Fibroblast of villous mesenchyme (primary cell): ENCODE results near the gene HRAS. TPM values are rescaled to one million over a fixed set of nuclear protein-coding genes. Genes with fewer than 3 reads are reported as not detected.

Source experiments
- DNase-seq: peaks from one replicate; pipeline ENCODE4 v3.0.0-alpha.2; 2010; ENCODE audit warnings: low read depth
- H3K4me3 ChIP-seq: 2 replicates; pipeline ENCODE4 v1.5.1; 2011; ENCODE audit warnings: low read depth, mild to moderate bottlenecking, low read length
- CTCF ChIP-seq: IDR thresholded peaks from 2 replicates; pipeline ENCODE4 v1.5.1; 2012; ENCODE audit warnings: low read depth, mild to moderate bottlenecking, low read length; ENCODE audit not compliant: insufficient read depth
- total RNA-seq: library from RNA; depleted of rRNA; stranded (reverse); fragments of >200 nt; gene quantifications from 2 replicates; pipeline ENCODE4 v1.2.3, GENCODE V29; 2012

HRAS gene
- total RNA-seq, 1 donor, result 36.7 TPM

- TF ChIP-seq CTCF, result no peak
- no peak overlapping the region for H3K4me3 ChIP-seq
- DNase-seq, result no peak
Observed at GRCh38 chr11:512761-513595, 22.4 kb downstream of the HRAS start.

GRCh38 chr11:508956-509355, 26.4 kb downstream of the HRAS start:
- no peak overlapping the region for H3K4me3 ChIP-seq
- no peak for DNase-seq
- TF ChIP-seq CTCF, result no peak

- H3K4me3 ChIP-seq, result peak overlapping the region; percentile 66
- no peak for TF ChIP-seq CTCF
- no peak for DNase-seq
Observed at GRCh38 chr11:507727-508515, 27.5 kb downstream of the HRAS start.

GRCh38 chr11:506995-507726, 28.2 kb downstream of the HRAS start, which contains the start of gene RNH1:
Gene RNH1, minus strand, starts transcription at chr11:507242. Its CDS starts 5,080 bp downstream, at chr11:502162.
- TF ChIP-seq CTCF, result no peak

GRCh38 chr11:506238-506994, 29.0 kb downstream of the HRAS start:
- no peak for TF ChIP-seq CTCF
- peak overlapping the region; percentile 83 for H3K4me3 ChIP-seq
- DNase-seq, result peak; percentile 99

More at GRCh38 chr11:506995-507726, 28.2 kb downstream of the HRAS start, which contains the start of gene RNH1:
- DNase-seq, result peak; percentile 98
- H3K4me3 ChIP-seq, result peak within 1 kb of the TSS; percentile 83

GRCh38 chr11:504994-505344, 30.4 kb downstream of the HRAS start:
- TF ChIP-seq CTCF, result no peak
- H3K4me3 ChIP-seq, result peak overlapping the region; percentile 83
- DNase-seq, result no peak
